Glutamatergic neuron (in vitro differentiated cells): ENCODE results near the gene SERINC2. TPM values are rescaled to one million over a fixed set of nuclear protein-coding genes. Genes with fewer than 3 reads are reported as not detected.

Experiments used
- DNase-seq: peaks from one replicate; pipeline ENCODE4 v3.0.0; 2022
- H3K27ac Mint-ChIP-seq: one replicate; pipeline ENCODE4 v1.8.0; 2020; ENCODE audit warnings: mild to moderate bottlenecking, mixed read lengths, inconsistent platforms; ENCODE audit not compliant: unreplicated experiment
- H3K27me3 Mint-ChIP-seq: one replicate; pipeline ENCODE4 v1.8.0; 2020; ENCODE audit warnings: mild to moderate bottlenecking, moderate library complexity, mixed read lengths, inconsistent platforms; ENCODE audit not compliant: unreplicated experiment
- H3K36me3 Mint-ChIP-seq: one replicate; pipeline ENCODE4 v1.8.0; 2020; ENCODE audit warnings: mild to moderate bottlenecking, mixed read lengths, inconsistent platforms; ENCODE audit not compliant: unreplicated experiment
- H3K4me1 Mint-ChIP-seq: one replicate; pipeline ENCODE4 v1.8.0; 2020; ENCODE audit warnings: mild to moderate bottlenecking, low read depth, mixed read lengths, inconsistent platforms; ENCODE audit not compliant: unreplicated experiment
- H3K4me3 Mint-ChIP-seq: one replicate; pipeline ENCODE4 v1.8.0; 2020; ENCODE audit warnings: mild to moderate bottlenecking, mixed read lengths, inconsistent platforms; ENCODE audit not compliant: unreplicated experiment
- H3K9me3 Mint-ChIP-seq: one replicate; pipeline ENCODE4 v1.8.0; 2020; ENCODE audit warnings: mild to moderate bottlenecking, moderate library complexity, mixed read lengths, inconsistent platforms; ENCODE audit not compliant: unreplicated experiment
- CTCF ChIP-seq: fragments of 200-600 bp; sonication (generic); IDR thresholded peaks from one replicate; pipeline ENCODE4 v1.5.0; 2021; ENCODE audit not compliant: partially characterized antibody, unreplicated experiment
- total RNA-seq: library from RNA; stranded (reverse); fragmentation: NEBNext Ultra II Directional; extraction: Animal tissue kit (Norgen Biotek cat#: 25700); gene quantifications from one replicate; pipeline ENCODE4 v1.2.1, GENCODE V29; 2021; ENCODE audit not compliant: unreplicated experiment

Gene SERINC2
- total RNA-seq, 1 donor from 2014 or later: 36.4 TPM

- peaks cover 14% of the 10 kb centered on the region for H3K27me3 Mint-ChIP-seq
- H3K36me3 Mint-ChIP-seq: no peaks in the 10 kb centered on the region
- H3K4me3 Mint-ChIP-seq: peak overlapping the region; percentile 10
- no peak for DNase-seq
- H3K27ac Mint-ChIP-seq: peak overlapping the region; percentile 98
- H3K4me1 Mint-ChIP-seq: peaks cover 48% of the 10 kb centered on the region
- no peak for TF ChIP-seq CTCF
- peaks cover 6% of the 10 kb centered on the region for H3K9me3 Mint-ChIP-seq
Measured at GRCh38 chr1:31377364-31377863, 35.6 kb upstream of the SERINC2 start.

- Mint-ChIP-seq H3K9me3 (peaks cover 6% of the 10 kb centered on the region), H3K36me3 (no peaks in the 10 kb centered on the region), H3K4me1 (peaks cover 47% of the 10 kb centered on the region), H3K4me3 (peak overlapping the region; percentile 10), H3K27ac (peak overlapping the region; percentile 98), H3K27me3 (peaks cover 12% of the 10 kb centered on the region)
- no peak for TF ChIP-seq CTCF
- no peak for DNase-seq
Measured at GRCh38 chr1:31378001-31378400, 35.0 kb upstream of the SERINC2 start.

GRCh38 chr1:31380181-31380580 lies 32.8 kb upstream of the SERINC2 start:
- TF ChIP-seq CTCF: no peak
- H3K27ac Mint-ChIP-seq: peak overlapping the region; percentile 4
- no peak for DNase-seq
- peaks cover 6% of the 10 kb centered on the region for H3K9me3 Mint-ChIP-seq
- no peak overlapping the region for H3K4me3 Mint-ChIP-seq
- H3K36me3 Mint-ChIP-seq: no peaks in the 10 kb centered on the region
- H3K27me3 Mint-ChIP-seq: peaks cover 6% of the 10 kb centered on the region
- H3K4me1 Mint-ChIP-seq: peaks cover 51% of the 10 kb centered on the region

- H3K9me3 Mint-ChIP-seq: peaks cover 9% of the 10 kb centered on the region
- H3K4me3 Mint-ChIP-seq: peak overlapping the region; percentile 26
- peak overlapping the region; percentile 62 for H3K27ac Mint-ChIP-seq
- H3K36me3 Mint-ChIP-seq: peaks cover 1% of the 10 kb centered on the region
- TF ChIP-seq CTCF: no peak
- H3K4me1 Mint-ChIP-seq: peaks cover 42% of the 10 kb centered on the region
- H3K27me3 Mint-ChIP-seq: peaks cover 8% of the 10 kb centered on the region
- DNase-seq: no peak
Measured at GRCh38 chr1:31381394-31382294, 31.4 kb upstream of the SERINC2 start.
